Esophagus mucosa (tissue), 1 donor: ENCODE data around the gene CDK17. TPM values are rescaled to one million over a fixed set of nuclear protein-coding genes. Genes with fewer than 3 reads are reported as not detected.
"Not testable (repeated sequence)": the region's sequence is repeated elsewhere in the genome, so short reads cannot be mapped to it uniquely, and the experiment has no call there.

Source experiments
- ATAC-seq: fragments of 200-7000 bp; cut with Tn5 transposase; one replicate; pipeline ENCODE4 v1.9.1; 2020
- total RNA-seq: library from RNA; stranded (reverse); gene quantifications from one replicate; pipeline ENCODE4 v1.2.4, GENCODE V29; 2023
- donor health status: DM: yes; HTN: yes; CAD: no.

CDK17 gene
- total RNA-seq, 1 donor from 2014 or later = 16.7 TPM

DNA sequence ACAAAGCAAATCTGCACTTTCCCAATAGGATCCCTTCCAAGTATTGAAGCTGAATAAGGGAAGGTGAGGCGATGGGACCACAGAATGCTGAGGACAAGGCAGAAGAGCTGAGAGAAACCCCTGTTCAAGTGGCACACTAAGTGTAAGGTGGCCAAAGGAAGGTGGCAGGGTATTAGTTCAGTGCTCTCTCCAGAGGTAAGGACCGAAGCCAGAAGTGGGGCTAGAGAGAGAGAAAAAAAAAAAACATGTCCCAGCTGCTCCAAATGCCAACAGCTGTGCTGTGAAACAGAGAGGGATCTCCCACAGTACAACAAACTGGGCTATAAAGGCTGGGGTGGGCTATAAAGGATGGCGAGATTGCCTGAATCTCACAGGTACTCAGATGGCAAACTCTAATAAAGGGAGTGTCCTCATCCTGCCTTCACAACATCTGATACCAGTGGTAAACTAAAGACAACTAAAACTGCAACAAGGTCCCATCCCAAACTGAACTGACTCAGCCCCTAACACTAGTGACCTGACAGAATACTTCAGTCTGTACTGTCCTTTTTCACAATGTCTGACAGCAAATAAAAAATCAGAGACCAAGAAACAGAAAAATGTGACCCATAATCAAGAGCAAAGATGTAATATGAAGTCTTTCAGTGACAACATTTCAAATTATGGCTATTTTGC lies 47.9 kb downstream of the CDK17 start:
- ATAC-seq = no peak

DNA sequence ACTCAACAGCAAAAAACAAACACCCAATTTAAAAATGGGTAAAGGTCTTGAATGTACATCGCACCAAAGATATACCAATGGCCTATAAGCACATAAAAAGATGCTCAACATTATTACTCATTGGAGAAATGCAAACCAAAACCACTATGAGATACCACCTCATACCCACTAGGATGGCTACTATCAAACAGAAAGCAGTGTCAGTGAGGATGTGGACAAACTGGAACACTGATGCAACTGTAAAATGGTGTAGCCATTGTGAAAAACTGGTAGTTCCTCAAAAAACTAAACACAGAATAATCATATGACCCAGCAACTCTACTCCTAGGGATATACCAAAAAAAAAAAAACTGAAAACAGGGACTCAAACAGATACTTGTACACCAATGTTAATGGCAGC lies 49.3 kb downstream of the CDK17 start:
- ATAC-seq = no peak

DNA sequence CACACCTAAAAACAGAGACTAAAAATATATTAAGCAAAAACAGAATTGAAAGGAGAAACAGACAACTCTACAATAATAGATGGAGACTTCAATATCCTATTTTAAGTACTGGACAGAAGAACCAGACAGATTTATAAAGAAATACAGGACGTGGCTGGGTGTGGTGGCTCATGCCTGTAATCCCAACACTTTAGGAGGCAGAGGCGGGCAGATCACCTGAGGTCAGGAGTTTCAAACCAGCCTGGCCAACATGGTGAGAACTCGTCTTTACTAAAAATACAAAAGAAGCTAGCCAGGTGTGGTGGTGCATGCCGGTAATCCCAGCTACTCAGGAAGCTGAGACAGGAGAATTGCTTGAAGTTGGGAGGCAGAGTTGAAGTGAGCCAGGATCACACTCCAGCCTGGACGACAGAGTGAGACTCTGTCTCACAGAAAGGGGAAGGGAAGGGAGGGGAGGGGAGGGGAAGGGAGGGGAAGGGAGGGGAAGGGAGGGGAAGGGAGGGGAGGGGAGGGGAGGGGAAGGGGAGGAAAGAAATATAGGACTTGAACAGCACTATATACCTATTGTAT lies 53.0 kb downstream of the CDK17 start:
- ATAC-seq = no peak

DNA sequence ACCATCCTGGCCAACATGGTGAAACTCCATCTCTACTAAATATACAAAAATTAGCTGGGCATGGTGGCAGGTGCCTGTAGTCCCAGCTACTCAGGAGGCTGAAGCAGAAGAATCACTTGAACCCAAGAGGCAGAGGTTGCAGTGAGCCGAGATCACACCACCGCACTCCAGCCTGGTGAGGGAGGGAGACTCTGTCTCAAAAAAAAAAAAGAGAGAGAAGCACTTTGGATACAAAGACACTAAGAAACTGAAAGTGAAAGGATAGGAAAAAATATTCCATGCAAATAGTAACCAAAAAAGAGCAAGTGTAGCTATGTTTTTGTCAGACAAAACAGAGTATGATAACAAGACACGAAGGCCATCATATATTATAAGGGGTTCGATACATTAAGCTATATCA lies 53.5 kb downstream of the CDK17 start:
- not testable (repeated sequence) for ATAC-seq

DNA sequence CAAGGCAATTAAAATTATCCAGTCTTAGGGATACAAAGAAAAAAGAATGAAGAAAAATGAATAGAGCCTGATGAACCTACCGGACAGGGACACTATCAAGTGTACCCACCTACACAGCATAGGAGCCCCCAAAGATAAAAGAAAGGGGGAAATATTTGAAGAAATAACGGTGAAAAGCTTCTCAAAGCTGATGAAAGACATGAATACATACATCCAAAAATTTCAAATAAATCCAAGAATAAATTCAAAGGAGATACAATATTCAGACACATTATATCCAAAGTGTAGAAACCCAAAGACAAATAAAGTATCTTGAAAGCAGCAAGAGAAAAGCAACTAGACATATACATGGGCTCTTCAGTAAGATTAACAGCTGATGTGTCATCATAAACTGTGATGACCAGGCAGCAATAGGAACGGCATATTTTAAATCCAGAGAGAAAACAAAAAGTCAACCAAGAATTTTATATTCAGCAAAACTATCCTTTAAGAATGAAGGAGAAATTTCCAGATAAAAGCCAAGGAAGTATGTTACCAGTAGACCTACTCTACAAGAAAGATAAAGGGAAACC lies 56.0 kb downstream of the CDK17 start:
- ATAC-seq = no peak

DNA sequence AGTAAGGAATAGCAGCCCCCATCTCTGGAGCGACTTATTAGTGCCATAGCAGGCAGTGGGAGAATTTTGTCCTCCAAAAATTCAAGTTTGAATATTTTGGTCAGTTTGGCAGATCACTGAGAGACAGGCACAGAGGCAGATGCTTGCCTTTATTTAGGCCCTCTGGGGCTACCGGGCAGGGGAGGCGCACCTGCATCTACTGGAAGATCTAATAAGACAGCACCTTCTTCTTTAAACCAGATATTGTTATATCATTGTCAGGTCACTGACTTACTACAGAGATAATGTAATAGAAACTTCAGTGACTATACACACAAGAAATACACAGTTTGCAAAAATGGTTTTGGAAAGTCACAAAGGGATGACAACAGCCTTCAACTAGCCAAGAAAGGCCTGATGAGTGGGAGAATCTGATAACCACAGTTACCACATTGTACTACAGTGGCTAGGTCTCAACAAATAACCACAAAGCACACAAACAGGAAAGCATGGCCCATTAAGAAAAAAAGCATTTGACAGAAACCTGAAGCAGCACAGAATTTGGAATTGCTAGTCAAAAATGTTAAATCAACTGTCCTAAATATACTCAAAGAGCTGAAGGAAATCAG lies 56.8 kb downstream of the CDK17 start:
- no peak for ATAC-seq

DNA sequence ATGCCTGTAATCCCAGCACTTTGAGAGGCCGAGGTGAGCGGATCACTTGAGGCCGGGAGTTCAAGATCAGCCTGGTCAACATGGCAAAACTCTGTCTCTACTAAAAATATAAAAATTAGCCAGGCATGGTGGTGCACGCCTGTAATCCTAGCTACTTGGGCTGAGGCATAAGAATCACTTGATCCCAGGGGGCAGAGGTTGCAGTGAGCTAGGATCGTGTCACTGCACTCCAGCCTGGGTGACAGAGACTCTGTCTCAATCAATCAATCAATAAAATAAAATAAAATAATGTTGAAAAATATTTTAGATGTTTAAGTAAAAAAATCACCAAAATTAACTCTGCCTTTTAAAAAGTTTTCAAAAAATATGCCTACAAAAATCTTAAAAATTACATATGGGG lies 60.6 kb downstream of the CDK17 start:
- not testable (repeated sequence) for ATAC-seq

DNA sequence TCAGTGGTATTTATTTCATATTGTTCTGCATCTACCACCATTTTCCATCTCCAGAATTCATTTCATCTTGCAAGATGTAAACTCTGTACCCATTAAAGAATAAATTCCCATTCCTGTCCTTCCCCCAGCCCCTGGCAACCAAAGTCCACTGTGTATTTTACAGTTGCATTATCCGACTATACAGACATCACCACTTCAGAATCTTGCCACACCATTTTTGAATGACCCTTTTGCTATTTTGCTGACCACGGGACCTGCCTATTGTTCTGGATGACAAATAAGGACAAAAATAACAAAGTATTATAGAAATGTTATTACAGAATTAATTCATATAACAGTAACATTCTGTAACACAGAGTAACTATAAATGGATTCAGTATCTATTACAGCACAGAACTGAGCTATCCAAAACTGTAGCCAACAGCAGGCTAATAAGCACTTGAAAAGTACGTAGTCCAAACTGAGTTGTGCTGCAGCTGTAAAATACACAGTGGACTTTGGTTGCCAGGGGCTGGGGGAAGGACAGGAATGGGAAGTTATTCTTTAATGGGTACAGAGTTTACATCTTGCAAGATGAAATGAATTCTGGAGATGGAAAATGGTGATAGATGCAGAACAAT lies 61.3 kb downstream of the CDK17 start:
- ATAC-seq = no peak

DNA sequence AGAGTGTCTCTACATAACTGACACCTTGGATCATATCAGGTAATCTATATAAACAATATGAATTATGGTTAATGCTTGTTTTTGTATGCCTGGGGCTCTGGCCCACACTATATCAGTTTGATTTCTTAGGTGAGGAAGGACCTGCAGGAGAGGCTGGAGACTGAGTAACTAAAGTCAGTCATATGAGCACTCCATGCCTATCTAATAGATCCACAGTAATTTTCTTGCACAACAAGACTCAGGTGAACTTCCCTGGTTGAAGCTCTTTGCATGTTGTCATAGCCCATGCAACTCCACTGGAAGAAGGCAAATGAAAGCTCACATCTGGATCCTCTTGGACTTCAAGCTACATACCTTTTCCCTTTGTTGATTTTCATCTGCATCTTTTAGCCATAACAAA lies 62.3 kb downstream of the CDK17 start:
- no peak for ATAC-seq

DNA sequence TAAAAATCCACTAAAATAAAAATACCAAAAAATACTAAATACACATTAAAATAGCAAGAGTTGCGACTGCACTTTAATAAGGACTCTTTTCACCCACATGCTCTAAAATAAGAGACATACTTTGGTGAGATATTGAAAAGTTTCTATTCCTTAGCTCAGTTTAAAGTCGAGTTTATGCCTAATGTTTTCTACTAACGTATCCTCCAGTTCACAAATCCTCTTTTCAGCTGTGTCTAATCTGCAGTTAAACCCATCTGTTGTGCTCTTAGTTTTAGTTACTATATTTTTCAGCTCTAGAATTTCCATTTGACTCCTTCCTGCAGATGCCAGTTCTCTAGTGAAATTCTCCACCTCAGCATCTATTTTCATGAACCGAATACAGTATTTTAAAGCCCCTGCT lies 63.8 kb downstream of the CDK17 start:
- no peak for ATAC-seq

DNA sequence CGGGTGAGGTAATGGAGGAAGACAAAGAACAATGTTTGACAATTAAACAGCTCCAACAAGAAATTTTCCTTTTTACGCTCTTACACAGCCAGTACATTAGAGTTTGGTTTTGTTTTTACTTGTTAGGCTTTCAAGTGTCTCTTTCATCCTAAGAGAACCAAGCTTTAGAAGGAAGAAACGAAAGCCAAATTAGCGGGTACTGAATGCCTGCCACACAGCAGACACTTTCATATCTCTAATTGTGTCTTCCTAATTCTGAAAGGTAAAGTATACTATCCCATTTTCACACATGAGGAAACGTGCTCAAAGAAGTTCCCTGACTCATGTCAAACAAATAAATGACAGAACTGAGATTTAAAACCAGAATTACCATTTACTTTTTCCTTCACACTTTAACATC lies 65.0 kb downstream of the CDK17 start:
- no peak for ATAC-seq

DNA sequence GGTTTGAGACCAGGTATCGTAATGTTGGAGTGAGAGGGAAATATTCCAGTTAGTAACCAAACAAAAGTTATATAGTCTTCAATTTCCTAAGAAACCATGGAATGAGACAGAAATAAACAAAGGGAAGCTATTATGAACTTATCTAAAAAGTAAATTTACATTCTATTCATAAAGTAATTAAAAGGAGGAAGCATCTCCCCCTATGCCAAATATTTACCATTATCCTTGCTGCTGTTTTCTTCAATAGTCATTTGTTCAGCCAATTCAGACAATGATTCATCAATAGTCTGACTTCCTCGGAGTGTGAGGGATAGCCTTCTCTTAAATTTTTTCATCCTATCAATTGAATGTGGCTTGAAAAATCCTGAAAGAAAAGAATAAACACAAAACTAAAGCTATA lies 65.7 kb downstream of the CDK17 start:
- no peak for ATAC-seq

DNA sequence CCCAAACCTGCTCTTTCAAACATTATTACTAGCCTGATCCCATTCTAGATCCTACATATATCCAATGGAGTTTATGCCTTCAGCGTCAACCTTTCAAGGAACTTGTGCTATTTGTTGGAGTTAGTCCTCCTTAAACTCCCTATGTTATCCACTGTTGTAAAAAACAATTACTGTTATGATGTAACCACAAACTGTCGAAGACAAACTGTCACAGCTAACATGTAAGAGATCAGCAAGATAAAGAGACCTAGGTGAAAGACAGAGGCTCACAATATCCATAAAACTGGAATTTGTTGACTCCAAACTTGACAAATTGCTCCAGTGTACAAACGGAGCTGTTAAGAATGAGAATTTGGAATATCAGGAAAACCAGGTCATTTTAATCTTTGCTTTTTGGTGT lies 70.7 kb downstream of the CDK17 start:
- no peak for ATAC-seq

DNA sequence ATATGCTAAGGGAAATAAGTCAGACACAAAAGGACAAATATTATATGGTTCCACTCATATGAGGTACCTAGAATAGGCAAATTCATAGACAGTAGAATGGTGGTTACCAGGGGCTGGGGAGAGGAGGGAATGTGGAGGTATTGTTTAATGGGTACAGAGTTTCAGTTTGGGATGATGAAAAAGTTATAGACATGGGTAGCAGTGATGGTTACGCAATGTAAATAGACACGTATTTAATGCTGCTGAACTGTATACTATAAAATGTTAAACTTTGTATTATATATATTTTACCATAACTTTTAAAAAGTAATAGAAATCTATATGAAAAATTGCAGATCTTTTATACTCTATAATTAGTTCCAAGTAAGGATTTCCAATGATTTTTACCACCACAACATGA lies 71.2 kb downstream of the CDK17 start:
- no peak for ATAC-seq

DNA sequence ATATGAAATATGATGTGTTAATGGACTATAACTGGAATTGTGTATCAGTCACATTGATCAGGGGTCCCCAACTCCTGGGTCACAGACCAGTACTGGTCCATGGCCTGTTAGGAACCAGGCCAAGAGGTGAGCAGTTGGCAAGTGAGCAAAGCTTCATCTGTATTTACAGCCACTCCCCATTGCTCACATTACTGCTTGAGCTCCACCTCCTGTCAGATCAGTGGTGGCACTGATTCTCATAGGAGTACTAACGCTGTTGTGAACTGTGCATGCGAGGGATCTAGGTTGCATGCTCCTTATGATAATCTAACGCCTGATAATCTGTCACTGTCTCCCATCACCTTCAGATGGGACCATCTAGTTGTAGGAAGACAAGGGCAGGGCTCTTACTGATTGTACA lies 72.3 kb downstream of the CDK17 start:
- ATAC-seq = peak; percentile 45

DNA sequence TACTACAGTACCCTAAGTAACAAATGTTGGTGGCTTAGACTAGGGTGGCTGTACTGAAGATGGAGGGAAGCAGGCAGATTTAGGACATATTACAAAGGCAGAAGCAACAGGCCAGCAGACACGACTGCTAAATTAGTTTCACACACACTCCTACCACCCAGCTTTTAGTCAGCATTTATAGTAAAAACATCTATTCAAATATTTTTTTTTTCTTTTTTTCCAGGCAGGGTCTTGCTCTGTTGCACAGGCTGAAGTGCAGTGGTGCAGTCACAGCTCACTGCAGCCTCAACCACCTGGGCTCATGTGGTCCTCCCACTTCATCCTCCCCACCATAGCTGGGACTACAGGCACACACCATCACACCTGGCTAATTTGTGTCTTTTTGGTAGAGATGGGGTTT lies 72.9 kb downstream of the CDK17 start:
- ATAC-seq = peak; percentile 59

DNA sequence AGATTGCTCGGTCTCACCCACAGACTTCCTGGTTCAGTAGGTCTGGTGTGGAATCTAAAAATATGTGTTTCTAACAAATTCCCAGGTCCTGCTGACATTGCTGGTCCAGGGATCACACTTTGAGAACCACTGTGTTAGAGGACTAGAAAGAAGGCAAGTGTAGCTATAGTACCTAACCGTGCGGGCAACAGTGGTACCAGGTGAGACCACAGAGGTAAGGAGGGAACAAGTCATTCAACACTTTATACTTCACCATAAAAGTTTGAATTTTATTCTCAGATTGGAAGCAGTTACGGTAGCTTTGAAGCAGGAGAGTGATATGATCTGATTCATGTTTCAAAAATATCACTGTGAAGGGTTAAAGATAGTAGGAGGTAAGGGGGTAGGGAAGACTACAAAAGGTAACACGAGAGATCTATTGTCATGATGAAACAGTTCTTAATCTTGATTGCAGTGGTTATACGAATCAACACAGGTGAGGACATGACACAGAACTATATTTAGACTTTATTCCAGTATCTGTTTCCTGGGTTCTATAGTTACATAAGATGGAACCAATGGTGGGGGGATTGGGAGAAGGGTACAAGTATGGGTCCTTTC lies 73.5 kb downstream of the CDK17 start:
- no peak for ATAC-seq

DNA sequence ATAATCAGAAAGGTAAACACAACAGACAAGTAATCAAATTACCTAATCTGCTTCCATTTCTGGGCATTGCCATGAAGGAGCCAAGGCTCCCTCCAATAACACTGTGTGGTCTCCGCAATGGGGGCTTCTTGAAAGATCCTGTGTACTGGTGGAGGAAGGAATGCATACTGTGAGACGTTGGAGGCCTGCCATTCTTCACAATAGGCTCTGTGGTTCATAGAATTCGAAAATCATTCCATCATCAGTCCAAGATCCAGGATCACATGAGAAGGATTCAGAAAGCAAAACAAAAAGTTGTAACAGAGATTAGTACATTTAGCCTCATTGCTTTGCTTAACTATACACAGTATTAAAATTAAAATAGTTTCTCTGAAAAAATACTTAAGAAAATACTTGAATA lies 76.3 kb downstream of the CDK17 start:
- no peak for ATAC-seq

DNA sequence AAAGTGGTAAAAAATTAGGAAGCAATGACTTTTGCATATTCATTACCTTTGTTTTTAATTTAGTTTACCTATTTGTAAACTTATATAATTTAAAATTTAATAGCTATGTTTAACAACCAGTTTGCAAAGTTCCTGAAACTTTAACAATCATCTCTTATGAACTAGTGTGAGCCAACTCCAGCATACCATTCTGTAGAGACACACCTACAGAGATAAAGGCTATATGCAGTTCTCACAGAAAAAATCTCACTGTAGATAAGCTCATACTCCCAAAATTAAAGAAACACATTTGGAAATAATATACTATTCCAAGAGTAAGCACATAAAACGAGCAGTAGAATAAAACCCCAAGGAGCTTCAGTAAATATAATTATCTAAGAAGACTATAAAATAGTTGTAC lies 77.5 kb downstream of the CDK17 start:
- ATAC-seq = no peak

DNA sequence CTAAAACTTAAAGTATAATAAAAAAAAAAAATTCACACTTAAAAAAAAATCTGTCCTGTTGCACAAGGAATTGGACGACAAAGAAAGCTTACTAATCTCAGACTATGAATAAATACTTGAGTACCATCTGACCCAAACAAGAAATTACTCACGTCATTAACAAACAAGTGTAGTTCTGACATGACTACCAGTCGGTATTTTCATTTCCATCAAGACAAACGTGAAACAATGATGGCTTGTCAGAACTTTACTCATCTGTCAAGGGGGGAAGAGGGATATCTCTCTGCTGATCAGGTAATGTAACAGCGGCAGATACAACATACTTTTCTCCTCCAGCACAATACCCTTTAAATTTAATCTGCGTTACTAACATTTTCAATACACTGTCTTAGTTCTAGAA lies 78.3 kb downstream of the CDK17 start:
- ATAC-seq = no peak

DNA sequence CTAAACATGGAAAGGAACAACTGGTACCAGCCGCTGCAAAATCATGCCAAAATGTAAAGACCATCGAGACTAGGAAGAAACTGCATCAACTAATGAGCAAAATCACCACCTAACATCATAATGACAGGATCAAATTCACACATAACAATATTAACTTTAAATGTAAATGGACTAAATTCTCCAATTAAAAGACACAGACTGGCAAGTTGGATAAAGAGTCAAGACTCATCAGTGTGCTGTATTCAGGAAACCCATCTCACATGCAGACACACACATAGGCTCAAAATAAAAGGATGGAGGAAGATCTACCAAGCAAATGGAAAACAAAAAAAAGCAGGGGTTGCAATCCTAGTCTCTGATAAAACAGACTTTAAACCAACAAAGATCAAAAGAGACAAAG lies 82.4 kb downstream of the CDK17 start:
- not testable (repeated sequence) for ATAC-seq

DNA sequence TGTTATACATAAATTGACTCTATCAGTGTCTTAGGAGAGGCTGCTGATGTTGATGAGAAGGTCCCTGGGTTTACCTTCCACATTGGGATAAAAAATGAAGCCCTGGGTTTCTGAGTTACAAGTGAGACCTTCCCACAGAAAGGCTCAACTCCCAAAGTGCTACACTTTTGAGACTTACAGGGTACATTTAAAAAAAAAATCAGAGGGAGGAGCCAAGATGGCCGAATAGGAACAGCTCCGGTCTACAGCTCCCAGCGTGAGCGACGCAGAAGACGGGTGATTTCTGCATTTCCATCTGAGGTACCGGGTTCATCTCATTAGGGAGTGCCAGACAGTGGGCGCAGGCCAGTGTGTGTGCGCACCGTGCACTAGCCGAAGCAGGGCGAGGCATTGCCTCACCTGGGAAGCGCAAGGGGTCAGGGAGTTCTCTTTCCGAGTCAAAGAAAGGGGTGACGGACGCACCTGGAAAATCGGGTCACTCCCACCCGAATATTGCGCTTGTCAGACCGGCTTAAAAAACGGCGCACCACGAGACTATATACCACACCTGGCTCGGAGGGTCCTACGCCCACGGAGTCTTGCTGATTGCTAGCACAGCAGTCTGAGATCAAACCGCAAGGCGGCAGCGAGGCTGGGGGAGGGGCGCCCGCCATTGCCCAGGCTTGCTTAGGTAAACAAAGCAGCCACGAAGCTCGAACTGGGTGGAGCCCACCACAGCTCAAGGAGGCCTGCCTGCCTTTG lies 84.3 kb downstream of the CDK17 start:
- peak; percentile 33 for ATAC-seq

DNA sequence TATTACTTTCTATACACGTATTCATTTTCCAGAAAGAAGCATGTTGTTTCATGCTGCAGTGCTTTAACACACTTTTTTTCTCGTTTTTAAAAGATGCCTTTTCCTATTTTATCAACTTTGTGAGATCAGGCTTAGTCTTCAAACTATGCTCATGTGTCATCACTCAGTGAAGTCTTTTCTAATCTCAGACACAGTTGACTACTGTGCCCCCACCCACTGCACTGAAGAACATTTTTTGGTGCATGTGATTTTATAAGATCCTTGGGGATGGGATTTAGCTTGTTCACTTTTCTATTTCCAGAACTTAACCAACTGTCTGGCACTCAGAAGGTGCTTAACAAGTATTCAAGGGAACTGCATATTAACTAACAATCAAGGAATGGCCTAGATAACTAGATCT lies 85.5 kb downstream of the CDK17 start:
- no peak for ATAC-seq
